CD4-positive, alpha-beta memory T cell (primary cell): ENCODE results near the gene ZNF277. TPM values are rescaled to one million over a fixed set of nuclear protein-coding genes. Genes with fewer than 3 reads are reported as not detected.

Experiments used
- CTCF ChIA-PET: fragments of 350-600 bp; sonication (Branson Sonifier 250); formaldehyde crosslinking; loops from one replicate; lab custom pipeline; 2021; ENCODE audit warnings: inconsistent platforms; ENCODE audit not compliant: partially characterized antibody; lab: Charles Lee
- POLR2A ChIA-PET: fragments of 350-600 bp; sonication (Branson Sonifier 250); formaldehyde crosslinking; loops from one replicate; lab custom pipeline; 2021; ENCODE audit not compliant: partially characterized antibody; lab: Charles Lee
- DNase-seq, 5 donors: peaks; one replicate each; pipeline versions ENCODE4 v3.0.0 to v3.0.0-alpha.2; 2020 to 2022; ENCODE audit warnings: mixed read lengths in 1 of 5
- H3K27ac ChIP-seq: one replicate; pipeline ENCODE4 v1.7.0; 2013; ENCODE audit warnings: low read depth, low read length
- H3K27me3 ChIP-seq: 2 replicates; pipeline ENCODE4 v1.7.0; 2013; ENCODE audit warnings: mild to moderate bottlenecking, low read length, moderate library complexity; ENCODE audit not compliant: insufficient read depth
- H3K36me3 ChIP-seq: 2 replicates; pipeline ENCODE4 v1.7.0; 2013; ENCODE audit warnings: mild to moderate bottlenecking, low read length, moderate library complexity; ENCODE audit not compliant: insufficient read depth
- H3K4me1 ChIP-seq: 2 replicates; pipeline ENCODE4 v1.7.0; 2013; ENCODE audit warnings: mild to moderate bottlenecking, low read length, moderate library complexity; ENCODE audit not compliant: insufficient read depth
- H3K4me3 ChIP-seq, 2 donors: one replicate each; pipeline ENCODE4 v1.7.0; 2013; ENCODE audit warnings: low read length in 2 of 2, mild to moderate bottlenecking in 1 of 2
- H3K9me3 ChIP-seq, 2 donors: one replicate each; pipeline ENCODE4 v1.7.0; 2013; ENCODE audit warnings: low read length in 2 of 2, control low read depth in 1 of 2; ENCODE audit not compliant: control insufficient read depth in 1 of 2
- H3K27ac Mint-ChIP-seq, 7 donors: one replicate each; pipeline ENCODE4 v1.8.0; 2020 to 2021; ENCODE audit warnings: mixed read lengths in 7 of 7, mild to moderate bottlenecking in 6 of 7, inconsistent platforms in 3 of 7, moderate library complexity in 3 of 7
- H3K27me3 Mint-ChIP-seq, 2 donors: one replicate each; pipeline ENCODE4 v1.8.0; 2020 to 2021; ENCODE audit warnings: mixed read lengths in 2 of 2
- H3K36me3 Mint-ChIP-seq, 2 donors: one replicate each; pipeline ENCODE4 v1.8.0; 2020 to 2021; ENCODE audit warnings: mixed read lengths in 2 of 2, inconsistent platforms in 1 of 2, mild to moderate bottlenecking in 1 of 2
- H3K4me1 Mint-ChIP-seq, 4 donors: one replicate each; pipeline ENCODE4 v1.8.0; 2020 to 2021; ENCODE audit warnings: mixed read lengths in 4 of 4, mild to moderate bottlenecking in 1 of 4
- H3K4me3 Mint-ChIP-seq, 8 donors: one replicate each; pipeline ENCODE4 v1.8.0; 2020 to 2021; ENCODE audit warnings: mixed read lengths in 8 of 8, mild to moderate bottlenecking in 7 of 8, moderate library complexity in 6 of 8, inconsistent platforms in 3 of 8
- H3K9me3 Mint-ChIP-seq, 8 donors: one replicate each; pipeline ENCODE4 v1.8.0; 2020 to 2021; ENCODE audit warnings: mixed read lengths in 8 of 8, mild to moderate bottlenecking in 5 of 8, inconsistent platforms in 3 of 8, moderate library complexity in 1 of 8
- intact Hi-C: fragments of 100-400 bp; cut with micrococcal nuclease; formaldehyde crosslinking; loops from one replicate; pipeline ENCODE4 v1.15.1; 2023
- polyA plus RNA-seq, 2 donors: library from polyadenylated mRNA; unstranded; fragments of 300-500 nt; fragmentation: Illumina TruSeq; gene quantifications; one replicate each; pipeline ENCODE4 v1.2.3, GENCODE V29; 2021
- total RNA-seq, 2 experiments: library from RNA; stranded (reverse); gene quantifications; one replicate each; pipeline ENCODE4 v1.2.3, GENCODE V29; 2021

Gene ZNF277
- total and polyA plus RNA-seq, 4 experiments from 2014 or later: 19.7 to 31.4 (median 25.9) TPM

- H3K27me3 Mint-ChIP-seq: peaks cover 7 to 12% of the 10 kb centered on the region in 2 donors
- H3K9me3 Mint-ChIP-seq: no peaks in the 10 kb centered on the region
- ChIA-PET POLR2A (no interaction called here), CTCF (no interaction called here)
- no peaks in the 10 kb centered on the region for H3K36me3 Mint-ChIP-seq
- no peak overlapping the region for H3K27ac Mint-ChIP-seq
- Histone ChIP-seq H3K9me3 (no peaks in the 10 kb centered on the region), H3K4me1 (no peaks in the 10 kb centered on the region), H3K36me3 (no peaks in the 10 kb centered on the region), H3K4me3 (no peak overlapping the region), H3K27me3 (no peaks in the 10 kb centered on the region), H3K27ac (no peak overlapping the region)
- H3K4me1 Mint-ChIP-seq: no peaks in the 10 kb centered on the region
- intact Hi-C loops: no loop called here
- no peak overlapping the region for H3K4me3 Mint-ChIP-seq
- no peak for DNase-seq
These were observed 21.3 kb upstream of the ZNF277 start for GRCh38 chr7:112185005-112185834.

DNA sequence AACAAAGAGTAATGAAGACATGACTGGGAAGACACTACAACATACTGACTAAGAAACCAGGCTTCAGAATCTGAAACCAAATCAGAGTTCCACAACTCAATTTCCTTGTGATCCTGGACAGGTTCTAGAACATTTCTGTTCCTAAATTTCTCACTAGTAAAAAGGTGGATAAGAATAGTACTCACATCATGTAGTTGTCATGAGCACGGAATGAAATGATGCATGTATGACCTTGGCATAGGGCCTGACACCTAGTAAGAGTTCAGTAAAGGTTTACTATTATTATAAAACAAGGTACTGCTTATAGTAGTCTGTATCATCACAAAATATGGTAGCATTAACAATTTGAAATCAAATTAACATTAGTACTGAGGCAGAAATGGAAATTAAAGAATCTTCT lies 20.2 kb upstream of the ZNF277 start:
- Mint-ChIP-seq H3K4me3 (no peak overlapping the region), H3K27ac (no peak overlapping the region), H3K9me3 (no peaks in the 10 kb centered on the region), H3K27me3 (peaks cover 11 to 14% of the 10 kb centered on the region in 2 donors), H3K4me1 (no peaks in the 10 kb centered on the region), H3K36me3 (no peaks in the 10 kb centered on the region)
- POLR2A ChIA-PET: no interaction called here
- CTCF ChIA-PET: no interaction called here
- H3K27me3 ChIP-seq: no peaks in the 10 kb centered on the region
- H3K36me3 ChIP-seq: no peaks in the 10 kb centered on the region
- no peak overlapping the region for H3K4me3 ChIP-seq
- H3K9me3 ChIP-seq: no peaks in the 10 kb centered on the region
- no peaks in the 10 kb centered on the region for H3K4me1 ChIP-seq
- DNase-seq: no peak
- H3K27ac ChIP-seq: no peak overlapping the region
- intact Hi-C loops: no loop called here

DNA sequence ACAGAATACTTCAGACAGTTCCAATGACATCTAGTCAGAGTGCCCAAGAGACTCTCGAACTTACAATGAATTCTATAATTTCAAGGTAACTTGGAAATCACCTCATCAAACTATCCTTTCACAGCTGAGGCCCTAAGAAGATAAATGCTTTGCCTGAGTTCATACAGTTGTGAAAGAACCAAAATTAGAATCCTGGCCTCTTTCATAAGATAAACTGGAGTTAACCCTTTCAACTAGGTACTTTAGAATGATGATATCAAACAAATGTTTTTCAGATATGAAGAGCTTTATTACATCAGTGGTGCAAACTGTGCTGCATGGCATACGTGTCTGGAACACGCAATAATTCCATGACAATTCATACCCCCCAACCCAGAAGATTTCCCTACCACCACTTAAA lies 18.2 kb upstream of the ZNF277 start:
- H3K27ac Mint-ChIP-seq: no peak overlapping the region
- Histone ChIP-seq H3K27me3 (no peaks in the 10 kb centered on the region), H3K9me3 (no peaks in the 10 kb centered on the region), H3K4me3 (no peak overlapping the region), H3K36me3 (no peaks in the 10 kb centered on the region), H3K27ac (no peak overlapping the region), H3K4me1 (no peaks in the 10 kb centered on the region)
- H3K36me3 Mint-ChIP-seq: no peaks in the 10 kb centered on the region
- intact Hi-C loops: no loop called here
- H3K9me3 Mint-ChIP-seq: no peaks in the 10 kb centered on the region
- no peaks in the 10 kb centered on the region for H3K4me1 Mint-ChIP-seq
- ChIA-PET CTCF (no interaction called here), POLR2A (no interaction called here)
- peaks cover 11 to 22% of the 10 kb centered on the region in 2 donors for H3K27me3 Mint-ChIP-seq
- no peak for DNase-seq
- no peak overlapping the region for H3K4me3 Mint-ChIP-seq

GRCh38 chr7:112189691-112190090 lies 16.8 kb upstream of the ZNF277 start:
- H3K27me3 Mint-ChIP-seq: peaks cover 13 to 30% of the 10 kb centered on the region in 2 donors
- H3K27ac Mint-ChIP-seq: no peak overlapping the region
- H3K36me3 Mint-ChIP-seq: no peaks in the 10 kb centered on the region
- H3K9me3 Mint-ChIP-seq: peaks cover 0 to 4% (median 1%) of the 10 kb centered on the region in 8 donors
- Histone ChIP-seq H3K9me3 (no peaks in the 10 kb centered on the region), H3K27ac (no peak overlapping the region), H3K4me1 (no peaks in the 10 kb centered on the region), H3K27me3 (no peaks in the 10 kb centered on the region), H3K36me3 (no peaks in the 10 kb centered on the region), H3K4me3 (no peak overlapping the region)
- DNase-seq: no peak
- no peak overlapping the region for H3K4me3 Mint-ChIP-seq
- no peaks in the 10 kb centered on the region for H3K4me1 Mint-ChIP-seq
- ChIA-PET POLR2A (no interaction called here), CTCF (no interaction called here)
- intact Hi-C loops: no loop called here

GRCh38 chr7:112190120-112190519 lies 16.4 kb upstream of the ZNF277 start:
- intact Hi-C loops: no loop called here
- peaks cover 0 to 4% (median 1%) of the 10 kb centered on the region in 8 donors for H3K9me3 Mint-ChIP-seq
- no peaks in the 10 kb centered on the region for H3K36me3 Mint-ChIP-seq
- H3K36me3 ChIP-seq: no peaks in the 10 kb centered on the region
- H3K4me3 Mint-ChIP-seq: no peak overlapping the region
- no peak for DNase-seq
- no peaks in the 10 kb centered on the region for H3K4me1 ChIP-seq
- no peaks in the 10 kb centered on the region for H3K4me1 Mint-ChIP-seq
- no peaks in the 10 kb centered on the region for H3K9me3 ChIP-seq
- H3K4me3 ChIP-seq: no peak overlapping the region
- H3K27ac ChIP-seq: no peak overlapping the region
- ChIA-PET CTCF (no interaction called here), POLR2A (no interaction called here)
- no peaks in the 10 kb centered on the region for H3K27me3 ChIP-seq
- no peak overlapping the region for H3K27ac Mint-ChIP-seq
- H3K27me3 Mint-ChIP-seq: peaks cover 13 to 34% of the 10 kb centered on the region in 2 donors

GRCh38 chr7:112192236-112193154 lies 14.0 kb upstream of the ZNF277 start:
- no peaks in the 10 kb centered on the region for H3K36me3 ChIP-seq
- no peaks in the 10 kb centered on the region for H3K27me3 ChIP-seq
- Mint-ChIP-seq H3K27ac (no peak overlapping the region), H3K4me3 (no peak overlapping the region), H3K27me3 (peaks cover 22 to 49% of the 10 kb centered on the region in 2 donors), H3K36me3 (no peaks in the 10 kb centered on the region), H3K9me3 (peaks cover 0 to 4% (median 1%) of the 10 kb centered on the region in 8 donors), H3K4me1 (no peaks in the 10 kb centered on the region)
- DNase-seq: no peak
- CTCF ChIA-PET: no interaction called here
- intact Hi-C loops: no loop called here
- H3K4me1 ChIP-seq: no peaks in the 10 kb centered on the region
- POLR2A ChIA-PET: no interaction called here
- no peak overlapping the region for H3K4me3 ChIP-seq
- no peaks in the 10 kb centered on the region for H3K9me3 ChIP-seq
- H3K27ac ChIP-seq: no peak overlapping the region

DNA sequence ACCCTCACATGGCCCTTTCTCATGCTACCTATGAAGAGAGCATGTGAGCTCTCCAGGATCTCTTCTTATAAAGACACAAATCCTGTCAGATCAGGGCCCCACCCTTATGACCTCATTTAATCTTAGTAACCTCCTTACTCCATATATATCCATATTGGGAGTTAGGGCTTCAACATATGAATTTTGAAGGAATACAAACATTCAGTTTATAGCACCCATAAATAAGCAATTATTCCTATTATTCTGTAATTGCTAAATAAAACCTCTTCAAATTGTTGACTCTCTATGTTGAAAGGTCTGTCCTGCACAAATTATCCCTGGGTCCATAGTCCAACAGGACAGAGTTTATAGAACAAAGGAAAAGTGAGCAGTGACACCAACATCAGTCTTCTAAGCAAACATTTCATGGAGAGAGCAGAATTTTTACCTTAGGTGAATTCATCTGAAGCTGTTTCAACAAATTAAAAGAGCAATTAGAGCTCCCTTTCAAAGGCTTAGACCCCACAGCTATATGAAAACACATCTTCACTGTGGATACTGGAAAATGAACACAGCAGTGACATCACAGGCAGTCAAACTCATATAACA lies 12.5 kb upstream of the ZNF277 start:
- H3K4me1 ChIP-seq: no peaks in the 10 kb centered on the region
- no peak overlapping the region for H3K4me3 ChIP-seq
- no peak for DNase-seq
- no peaks in the 10 kb centered on the region for H3K9me3 ChIP-seq
- H3K27me3 ChIP-seq: peaks cover 4% of the 10 kb centered on the region
- Mint-ChIP-seq H3K36me3 (no peaks in the 10 kb centered on the region), H3K27ac (no peak overlapping the region), H3K4me1 (no peaks in the 10 kb centered on the region), H3K27me3 (peaks cover 25 to 49% of the 10 kb centered on the region in 2 donors), H3K4me3 (no peak overlapping the region), H3K9me3 (peaks cover 0 to 4% (median 1%) of the 10 kb centered on the region in 8 donors)
- H3K27ac ChIP-seq: no peak overlapping the region
- ChIA-PET CTCF (no interaction called here), POLR2A (no interaction called here)
- intact Hi-C loops: no loop called here
- H3K36me3 ChIP-seq: no peaks in the 10 kb centered on the region
